SK-N-SH (cell line): ENCODE results near the gene SVIL.

Experiments
- CHD2 ChIP-seq: fragments of 150-350 bp; IDR thresholded peaks from 2 replicates; pipeline ENCODE4 v1.6.1; 2018; ENCODE audit warnings: low read length; ENCODE audit not compliant: partially characterized antibody
- CTCF ChIP-seq: fragments of 200-600 bp; sonication (generic); IDR thresholded peaks from 2 replicates; pipeline ENCODE4 v1.6.1; 2017; ENCODE audit warnings: antibody characterized with exemption, mild to moderate bottlenecking, moderate library complexity
- EP300 ChIP-seq, 2 experiments: IDR thresholded peaks; 2 replicates each; pipeline versions ENCODE4 v1.4.0 to v1.6.1; 2012; ENCODE audit warnings: borderline replicate concordance in 1 of 2, low read depth in 1 of 2, low read length in 1 of 2
- GABPA ChIP-seq: IDR thresholded peaks from 2 replicates; pipeline ENCODE4 v1.4.0; 2012; ENCODE audit warnings: low read depth, mild to moderate bottlenecking
- JUND ChIP-seq: IDR thresholded peaks from 2 replicates; pipeline ENCODE4 v1.4.0; 2012
- MAX ChIP-seq: IDR thresholded peaks from 2 replicates; pipeline ENCODE4 v1.4.0; 2012; ENCODE audit warnings: low read depth
- POLR2AphosphoS5 ChIP-seq: IDR thresholded peaks from 2 replicates; pipeline ENCODE4 v1.6.1; 2012; ENCODE audit warnings: low read depth, low read length
- SIN3A ChIP-seq: IDR thresholded peaks from 2 replicates; pipeline ENCODE4 v1.6.1; 2012; ENCODE audit warnings: low read depth, mild to moderate bottlenecking, low read length, moderate library complexity, borderline replicate concordance
- TAF1 ChIP-seq: IDR thresholded peaks from 2 replicates; pipeline ENCODE4 v1.6.1; 2012; ENCODE audit warnings: low read depth, mild to moderate bottlenecking, low read length, moderate library complexity, borderline replicate concordance

DNA sequence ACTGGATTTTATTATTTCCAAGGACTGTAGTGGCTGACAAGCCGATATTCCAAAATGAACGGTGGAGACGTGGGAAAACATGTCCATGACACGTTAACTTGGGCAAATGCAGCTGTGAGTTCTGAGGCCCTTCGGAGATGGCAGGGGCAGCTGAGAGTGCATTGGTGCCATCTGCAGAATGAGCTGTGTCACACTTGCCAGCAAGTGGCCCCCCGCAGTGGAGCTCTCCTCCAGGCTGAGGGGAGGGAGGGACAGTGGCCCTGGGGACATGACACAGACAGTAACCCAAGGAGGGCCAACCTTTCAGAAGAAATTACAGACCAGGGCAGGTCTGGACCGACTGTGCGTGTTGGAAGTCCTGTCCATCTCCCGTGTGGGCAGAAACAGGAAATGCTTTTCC is 139.4 kb downstream of the SVIL start:
- TF ChIP-seq JUND (no peak), CTCF (no peak), EP300 (IDR thresholded peaks at IDR 0.05; ENCODE audit: borderline replicate concordance in 1 of 2, low read depth in 1 of 2, low read length in 1 of 2) (no peak), GABPA (no peak), TAF1 (no peak), POLR2AphosphoS5 (no peak), MAX (no peak), CHD2 (no peak), SIN3A (no peak)
